Ishikawa (cell line): ENCODE data around the gene RIC1.

Source experiments
- EP300 ChIP-seq: IDR thresholded peaks from 2 replicates; pipeline ENCODE4 v1.6.1; 2012; ENCODE audit warnings: borderline replicate concordance
- NFIC ChIP-seq: IDR thresholded peaks from 2 replicates; pipeline ENCODE4 v1.6.1; 2012
- RAD21 ChIP-seq: IDR thresholded peaks from 2 replicates; pipeline ENCODE4 v1.6.1; 2012; ENCODE audit warnings: low read depth
- TAF1 ChIP-seq: IDR thresholded peaks from 2 replicates; pipeline ENCODE4 v1.6.1; 2012; ENCODE audit warnings: low read depth, mild to moderate bottlenecking
- TCF12 ChIP-seq: IDR thresholded peaks from 2 replicates; pipeline ENCODE4 v1.6.1; 2012; ENCODE audit warnings: low read depth
- TEAD4 ChIP-seq: IDR thresholded peaks from 2 replicates; pipeline ENCODE4 v1.6.1; 2012
- TF ChIP-seq, protein P1 (sequence below): IDR thresholded peaks from 2 replicates; pipeline ENCODE4 v1.6.1; 2012

DNA sequence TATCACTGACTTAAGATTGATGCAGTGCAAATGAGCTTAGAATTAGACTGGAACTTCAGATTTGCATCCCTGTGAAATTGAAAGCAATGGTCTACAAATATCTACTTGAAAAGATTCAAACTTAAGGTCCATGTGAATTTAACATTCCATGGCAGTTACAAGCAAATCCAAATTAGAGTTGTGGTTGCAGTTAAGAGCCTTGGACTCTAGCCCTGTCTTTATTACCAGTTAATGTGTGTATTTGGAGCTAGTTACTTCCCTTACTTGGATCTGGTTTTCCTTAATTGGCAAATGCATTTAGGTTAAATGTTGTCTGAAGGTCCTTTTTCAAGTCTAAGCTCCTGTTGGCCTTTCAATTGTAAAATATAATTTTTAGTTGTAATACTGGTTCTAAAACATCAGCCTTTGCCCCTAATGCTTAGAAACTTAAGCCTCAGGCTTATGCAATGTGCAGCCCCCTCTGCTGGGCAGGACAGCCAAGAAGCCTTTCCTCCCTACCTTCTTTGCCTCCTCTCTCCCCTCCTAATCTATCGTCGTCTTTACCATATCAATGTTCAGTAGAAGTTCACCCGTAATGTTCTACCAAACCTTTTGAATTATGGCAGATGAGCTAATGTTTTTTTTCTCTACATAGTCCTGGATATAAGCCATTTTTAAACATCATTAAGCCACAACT is 144.6 kb downstream of the RIC1 start:
- TF ChIP-seq, protein P1, sequence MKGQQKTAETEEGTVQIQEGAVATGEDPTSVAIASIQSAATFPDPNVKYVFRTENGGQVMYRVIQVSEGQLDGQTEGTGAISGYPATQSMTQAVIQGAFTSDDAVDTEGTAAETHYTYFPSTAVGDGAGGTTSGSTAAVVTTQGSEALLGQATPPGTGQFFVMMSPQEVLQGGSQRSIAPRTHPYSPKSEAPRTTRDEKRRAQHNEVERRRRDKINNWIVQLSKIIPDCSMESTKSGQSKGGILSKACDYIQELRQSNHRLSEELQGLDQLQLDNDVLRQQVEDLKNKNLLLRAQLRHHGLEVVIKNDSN = no peak
- TF ChIP-seq TEAD4 (no peak), NFIC (no peak), RAD21 (no peak), TAF1 (no peak), EP300 (no peak), TCF12 (no peak)
